Measurements from ENCODE around the gene APLN.

DNA sequence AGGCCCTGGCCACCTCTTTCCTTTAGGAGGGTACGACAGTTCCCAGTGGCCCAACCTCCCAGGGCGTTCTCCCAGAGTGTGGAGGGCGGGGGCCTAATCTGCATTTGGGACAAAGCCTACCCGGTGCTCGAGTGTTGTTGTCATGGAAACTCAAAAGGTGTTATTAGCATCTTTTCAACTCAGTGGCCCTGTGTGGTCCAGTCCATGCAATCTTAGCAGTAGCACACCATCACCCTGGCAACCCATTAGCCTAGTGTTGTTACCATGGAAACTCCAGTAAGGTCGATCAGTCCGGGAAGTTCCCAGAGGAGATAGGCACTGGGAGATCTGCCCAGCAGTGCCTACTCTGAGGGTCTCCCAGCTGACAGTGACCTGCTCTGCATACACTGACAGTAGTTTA is 20.2 kb downstream of the APLN start:
- TF ChIP-seq, protein P1, sequence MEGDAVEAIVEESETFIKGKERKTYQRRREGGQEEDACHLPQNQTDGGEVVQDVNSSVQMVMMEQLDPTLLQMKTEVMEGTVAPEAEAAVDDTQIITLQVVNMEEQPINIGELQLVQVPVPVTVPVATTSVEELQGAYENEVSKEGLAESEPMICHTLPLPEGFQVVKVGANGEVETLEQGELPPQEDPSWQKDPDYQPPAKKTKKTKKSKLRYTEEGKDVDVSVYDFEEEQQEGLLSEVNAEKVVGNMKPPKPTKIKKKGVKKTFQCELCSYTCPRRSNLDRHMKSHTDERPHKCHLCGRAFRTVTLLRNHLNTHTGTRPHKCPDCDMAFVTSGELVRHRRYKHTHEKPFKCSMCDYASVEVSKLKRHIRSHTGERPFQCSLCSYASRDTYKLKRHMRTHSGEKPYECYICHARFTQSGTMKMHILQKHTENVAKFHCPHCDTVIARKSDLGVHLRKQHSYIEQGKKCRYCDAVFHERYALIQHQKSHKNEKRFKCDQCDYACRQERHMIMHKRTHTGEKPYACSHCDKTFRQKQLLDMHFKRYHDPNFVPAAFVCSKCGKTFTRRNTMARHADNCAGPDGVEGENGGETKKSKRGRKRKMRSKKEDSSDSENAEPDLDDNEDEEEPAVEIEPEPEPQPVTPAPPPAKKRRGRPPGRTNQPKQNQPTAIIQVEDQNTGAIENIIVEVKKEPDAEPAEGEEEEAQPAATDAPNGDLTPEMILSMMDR (IDR thresholded peaks at IDR 0.05; ENCODE audit: insufficient read depth, low read length) = no peak
- TF ChIP-seq POLR2AphosphoS5 (IDR thresholded peaks at IDR 0.05; ENCODE audit: low read depth) (no peak), GABPA (IDR thresholded peaks at IDR 0.05; ENCODE audit: low read depth) (no peak), SPI1 (IDR thresholded peaks at IDR 0.05; ENCODE audit: borderline replicate concordance, low read depth) (no peak)
- TF ChIP-seq, protein P2, sequence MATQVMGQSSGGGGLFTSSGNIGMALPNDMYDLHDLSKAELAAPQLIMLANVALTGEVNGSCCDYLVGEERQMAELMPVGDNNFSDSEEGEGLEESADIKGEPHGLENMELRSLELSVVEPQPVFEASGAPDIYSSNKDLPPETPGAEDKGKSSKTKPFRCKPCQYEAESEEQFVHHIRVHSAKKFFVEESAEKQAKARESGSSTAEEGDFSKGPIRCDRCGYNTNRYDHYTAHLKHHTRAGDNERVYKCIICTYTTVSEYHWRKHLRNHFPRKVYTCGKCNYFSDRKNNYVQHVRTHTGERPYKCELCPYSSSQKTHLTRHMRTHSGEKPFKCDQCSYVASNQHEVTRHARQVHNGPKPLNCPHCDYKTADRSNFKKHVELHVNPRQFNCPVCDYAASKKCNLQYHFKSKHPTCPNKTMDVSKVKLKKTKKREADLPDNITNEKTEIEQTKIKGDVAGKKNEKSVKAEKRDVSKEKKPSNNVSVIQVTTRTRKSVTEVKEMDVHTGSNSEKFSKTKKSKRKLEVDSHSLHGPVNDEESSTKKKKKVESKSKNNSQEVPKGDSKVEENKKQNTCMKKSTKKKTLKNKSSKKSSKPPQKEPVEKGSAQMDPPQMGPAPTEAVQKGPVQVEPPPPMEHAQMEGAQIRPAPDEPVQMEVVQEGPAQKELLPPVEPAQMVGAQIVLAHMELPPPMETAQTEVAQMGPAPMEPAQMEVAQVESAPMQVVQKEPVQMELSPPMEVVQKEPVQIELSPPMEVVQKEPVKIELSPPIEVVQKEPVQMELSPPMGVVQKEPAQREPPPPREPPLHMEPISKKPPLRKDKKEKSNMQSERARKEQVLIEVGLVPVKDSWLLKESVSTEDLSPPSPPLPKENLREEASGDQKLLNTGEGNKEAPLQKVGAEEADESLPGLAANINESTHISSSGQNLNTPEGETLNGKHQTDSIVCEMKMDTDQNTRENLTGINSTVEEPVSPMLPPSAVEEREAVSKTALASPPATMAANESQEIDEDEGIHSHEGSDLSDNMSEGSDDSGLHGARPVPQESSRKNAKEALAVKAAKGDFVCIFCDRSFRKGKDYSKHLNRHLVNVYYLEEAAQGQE (IDR thresholded peaks at IDR 0.05; ENCODE audit: insufficient replicate concordance, low read depth) = no peak
